H7 (cell line): ENCODE results near the gene EPHB1. TPM values are rescaled to one million over a fixed set of nuclear protein-coding genes. Genes with fewer than 3 reads are reported as not detected.
"Not testable (repeated sequence)": the region's sequence is repeated elsewhere in the genome, so short reads cannot be mapped to it uniquely, and the experiment has no call there.

Source experiments
- DNase-seq: peaks from one replicate; pipeline ENCODE4 v3.0.0; 2012
- H3K27me3 ChIP-seq: 2 replicates; pipeline ENCODE4 v1.6.0; 2011; ENCODE audit warnings: mild to moderate bottlenecking, low read length; ENCODE audit not compliant: control insufficient read depth, insufficient read depth
- H3K36me3 ChIP-seq: replicated peaks from 2 replicates; pipeline ENCODE4 v1.5.1; 2011; ENCODE audit warnings: low read length; ENCODE audit not compliant: control insufficient read depth, insufficient read depth
- H3K4me3 ChIP-seq: 2 replicates; pipeline ENCODE4 v1.5.1; 2011; ENCODE audit warnings: low read depth, mild to moderate bottlenecking, control low read depth, low read length, moderate library complexity; ENCODE audit not compliant: insufficient read depth
- total RNA-seq: library from RNA; depleted of rRNA; stranded (reverse); fragments of >200 nt; shearing (Covaris generic); gene quantifications from 2 replicates; pipeline ENCODE4 v1.2.3, GENCODE V29; 2014

EPHB1 gene
- total RNA-seq, 1 experiment from 2014 or later: 3.3 TPM

GRCh38 chr3:134949150-134949549 lies 154.1 kb downstream of the EPHB1 start:
- Histone ChIP-seq H3K4me3 (no peak overlapping the region), H3K36me3 (no peaks in the 10 kb centered on the region), H3K27me3 (no peaks in the 10 kb centered on the region; the same call in 1 of the 2 replicates)
- no peak for DNase-seq

- no peak overlapping the region for H3K4me3 ChIP-seq
- no peaks in the 10 kb centered on the region for H3K36me3 ChIP-seq
- DNase-seq: no peak
- H3K27me3 ChIP-seq: no peaks in the 10 kb centered on the region; the same call in 1 of the 2 replicates
Observed at GRCh38 chr3:134952371-134952770, 157.3 kb downstream of the EPHB1 start.

- Histone ChIP-seq H3K4me3 (no peak overlapping the region), H3K36me3 (no peaks in the 10 kb centered on the region), H3K27me3 (no peaks in the 10 kb centered on the region; the same call in 1 of the 2 replicates)
- no peak for DNase-seq
Observed at GRCh38 chr3:134955874-134956273, 160.8 kb downstream of the EPHB1 start.

- no peak for DNase-seq
- Histone ChIP-seq H3K36me3 (no peaks in the 10 kb centered on the region), H3K4me3 (no peak overlapping the region), H3K27me3 (no peaks in the 10 kb centered on the region; the same call in 1 of the 2 replicates)
Observed at GRCh38 chr3:134956395-134956794, 161.3 kb downstream of the EPHB1 start.

- H3K27me3 ChIP-seq: no peaks in the 10 kb centered on the region; the same call in 1 of the 2 replicates
- no peak for DNase-seq
- no peaks in the 10 kb centered on the region for H3K36me3 ChIP-seq
- no peak overlapping the region for H3K4me3 ChIP-seq
Observed at GRCh38 chr3:134956844-134957243, 161.8 kb downstream of the EPHB1 start.

GRCh38 chr3:134959516-134959915 lies 164.5 kb downstream of the EPHB1 start:
- no peak overlapping the region for H3K4me3 ChIP-seq
- H3K36me3 ChIP-seq: no peaks in the 10 kb centered on the region
- DNase-seq: no peak
- no peaks in the 10 kb centered on the region; the same call in 1 of the 2 replicates for H3K27me3 ChIP-seq

- Histone ChIP-seq H3K36me3 (no peaks in the 10 kb centered on the region), H3K27me3 (no peaks in the 10 kb centered on the region), H3K4me3 (no peak overlapping the region)
- DNase-seq: no peak
Observed at GRCh38 chr3:134964226-134964625, 169.2 kb downstream of the EPHB1 start.

GRCh38 chr3:134965865-134966481 lies 170.9 kb downstream of the EPHB1 start:
- H3K27me3 ChIP-seq: no peaks in the 10 kb centered on the region
- H3K4me3 ChIP-seq: no peak overlapping the region
- H3K36me3 ChIP-seq: no peaks in the 10 kb centered on the region
- no peak for DNase-seq

GRCh38 chr3:134970895-134971294 lies 175.8 kb downstream of the EPHB1 start:
- no peak for DNase-seq
- Histone ChIP-seq H3K27me3 (no peaks in the 10 kb centered on the region), H3K36me3 (no peaks in the 10 kb centered on the region), H3K4me3 (no peak overlapping the region)

GRCh38 chr3:134971306-134971705 lies 176.2 kb downstream of the EPHB1 start:
- no peak for DNase-seq
- Histone ChIP-seq H3K27me3 (no peaks in the 10 kb centered on the region), H3K36me3 (no peaks in the 10 kb centered on the region), H3K4me3 (no peak overlapping the region)

- DNase-seq, H3K4me3 ChIP-seq, H3K27me3 ChIP-seq, H3K36me3 ChIP-seq: not testable (repeated sequence)
Observed at GRCh38 chr3:134971907-134972306, 176.8 kb downstream of the EPHB1 start.

GRCh38 chr3:134972836-134973455 lies 177.9 kb downstream of the EPHB1 start:
- DNase-seq: no peak
- H3K4me3 ChIP-seq: no peak overlapping the region
- H3K27me3 ChIP-seq: no peaks in the 10 kb centered on the region
- no peaks in the 10 kb centered on the region for H3K36me3 ChIP-seq

GRCh38 chr3:134974624-134975023 lies 179.6 kb downstream of the EPHB1 start:
- no peak overlapping the region for H3K4me3 ChIP-seq
- DNase-seq: no peak
- H3K36me3 ChIP-seq: no peaks in the 10 kb centered on the region
- no peaks in the 10 kb centered on the region for H3K27me3 ChIP-seq

- no peak for DNase-seq
- no peak overlapping the region for H3K4me3 ChIP-seq
- no peaks in the 10 kb centered on the region; the same call in 1 of the 2 replicates for H3K27me3 ChIP-seq
- H3K36me3 ChIP-seq: no peaks in the 10 kb centered on the region
Observed at GRCh38 chr3:134976948-134977347, 181.9 kb downstream of the EPHB1 start.

- Histone ChIP-seq H3K27me3 (no peaks in the 10 kb centered on the region; the same call in 1 of the 2 replicates), H3K36me3 (no peaks in the 10 kb centered on the region), H3K4me3 (no peak overlapping the region)
- no peak for DNase-seq
Observed at GRCh38 chr3:134978658-134979057, 183.6 kb downstream of the EPHB1 start.
